GM18526 (cell line): ENCODE measurements around the gene CELF4.

ENCODE experiments used
- POLR2A ChIP-seq: IDR thresholded peaks from 3 replicates; pipeline ENCODE4 v1.6.1; 2011; ENCODE audit not compliant: insufficient read length; ENCODE audit errors: extremely low read depth

Gene CELF4

DNA sequence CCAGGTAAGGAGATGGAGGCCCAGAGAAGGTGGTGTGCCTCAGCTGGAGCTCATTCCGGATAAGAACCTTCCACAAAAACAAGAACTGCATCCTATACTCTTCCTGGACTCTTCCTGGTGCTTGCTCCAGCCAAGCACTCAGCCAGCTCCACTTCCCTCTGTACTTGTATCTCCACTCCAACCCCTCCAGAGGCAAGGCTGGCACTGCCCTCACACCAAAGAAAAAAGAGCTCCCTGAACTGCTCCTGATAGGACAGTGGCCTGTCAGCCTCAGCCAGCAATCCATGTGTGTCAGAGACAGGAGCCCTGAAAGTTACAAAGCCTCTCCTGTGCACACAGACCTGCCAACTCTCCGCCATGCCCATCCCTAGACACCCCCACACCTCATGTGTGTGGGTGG is 248.1 kb downstream of the CELF4 start:
- TF ChIP-seq POLR2A: no peak

DNA sequence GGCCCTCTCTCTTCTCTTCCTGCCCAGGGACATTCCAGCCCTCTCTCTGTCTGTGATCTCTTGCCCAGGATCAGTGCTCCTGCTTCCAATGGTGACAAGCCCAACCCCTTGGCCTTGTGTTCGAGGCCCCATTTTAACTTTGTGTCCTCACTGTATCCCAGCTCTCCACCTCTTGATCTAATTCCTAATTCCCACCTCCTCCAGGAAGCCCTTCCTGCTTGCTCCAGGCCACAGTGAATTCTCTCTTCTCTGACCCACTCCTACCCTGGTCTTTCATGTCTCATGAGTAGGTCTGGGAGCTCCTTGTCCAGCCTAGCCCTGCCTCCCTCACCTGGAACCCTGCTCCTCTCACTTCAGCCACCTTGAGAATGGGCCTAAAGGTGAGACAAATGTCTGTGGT is 249.1 kb downstream of the CELF4 start:
- no peak for TF ChIP-seq POLR2A

DNA sequence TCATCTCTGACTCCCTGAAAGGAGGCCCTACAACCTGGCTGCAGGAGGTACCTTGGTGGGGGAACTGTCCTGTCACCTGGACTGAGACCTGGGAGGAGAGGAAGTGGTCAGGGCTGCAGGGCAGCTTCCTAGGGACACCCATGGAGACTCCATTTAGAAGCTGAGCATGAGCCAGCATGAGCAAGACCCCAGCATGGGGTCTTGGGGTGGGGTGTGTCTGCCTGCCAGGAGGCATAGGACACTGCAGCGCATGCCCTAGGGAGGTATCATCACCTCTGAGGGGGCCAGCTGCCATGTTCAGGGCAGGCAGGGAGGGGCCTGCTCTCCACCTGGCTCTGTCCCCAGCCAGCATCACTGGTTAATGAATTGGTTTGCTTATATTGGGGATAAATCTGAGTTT is 249.7 kb downstream of the CELF4 start:
- TF ChIP-seq POLR2A: no peak

DNA sequence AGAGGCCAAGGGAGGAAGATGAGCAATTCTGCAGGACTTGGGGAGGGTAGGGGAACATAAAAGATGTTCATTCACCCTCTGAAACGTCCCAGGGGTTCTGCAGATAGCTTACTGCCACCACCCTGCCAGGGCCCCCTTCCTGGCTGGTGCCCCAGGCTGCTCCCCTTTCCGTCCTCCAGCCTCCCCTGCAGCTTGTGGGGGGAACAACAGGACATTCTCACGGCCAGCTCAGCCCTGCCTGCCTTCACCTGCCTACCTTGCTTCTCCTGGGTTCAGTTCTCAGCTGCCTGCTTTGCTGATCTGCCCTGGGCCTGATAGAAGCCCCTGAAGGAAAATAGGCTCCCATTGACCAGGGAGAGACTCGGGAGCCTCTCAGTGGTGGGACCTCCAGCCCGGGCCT is 251.1 kb downstream of the CELF4 start:
- TF ChIP-seq POLR2A: no peak

DNA sequence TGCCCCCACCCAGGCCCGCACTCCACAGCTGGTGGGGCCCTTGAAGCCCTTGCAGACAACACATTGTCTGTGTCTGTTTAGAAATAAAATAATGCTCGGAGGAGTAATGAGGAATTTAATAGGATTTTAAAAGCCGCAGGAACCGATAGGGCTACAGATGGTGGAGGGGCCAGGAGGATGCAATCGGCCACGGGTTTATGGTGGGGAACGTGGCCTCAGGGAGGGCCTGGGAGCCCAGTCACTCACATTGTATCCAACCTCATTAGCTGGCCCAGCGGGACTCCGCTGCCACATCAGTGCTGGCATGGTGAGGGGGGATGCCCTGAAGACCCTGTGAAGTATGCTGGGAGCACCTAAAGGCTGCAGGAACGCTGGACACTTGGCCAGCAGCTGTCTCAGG is 252.0 kb downstream of the CELF4 start:
- no peak for TF ChIP-seq POLR2A

DNA sequence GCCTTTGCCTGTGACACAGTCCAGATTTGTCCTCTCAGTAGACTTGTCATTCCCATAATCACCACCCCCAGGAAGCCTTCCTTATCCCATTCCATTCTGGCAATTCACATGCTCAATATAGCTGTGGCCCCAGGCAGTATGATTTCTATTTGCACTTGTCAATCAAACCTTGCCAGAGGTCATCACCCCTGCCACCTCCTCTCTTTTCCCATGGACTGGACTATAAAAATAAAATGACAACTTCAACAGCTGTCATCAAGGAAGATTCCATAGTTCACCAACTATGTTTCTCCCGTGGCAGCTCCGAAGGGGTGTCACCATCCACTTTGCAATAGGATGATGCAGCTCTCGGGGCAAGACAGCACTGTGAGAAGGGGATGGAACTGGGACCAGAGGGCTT is 255.7 kb downstream of the CELF4 start:
- TF ChIP-seq POLR2A: no peak

DNA sequence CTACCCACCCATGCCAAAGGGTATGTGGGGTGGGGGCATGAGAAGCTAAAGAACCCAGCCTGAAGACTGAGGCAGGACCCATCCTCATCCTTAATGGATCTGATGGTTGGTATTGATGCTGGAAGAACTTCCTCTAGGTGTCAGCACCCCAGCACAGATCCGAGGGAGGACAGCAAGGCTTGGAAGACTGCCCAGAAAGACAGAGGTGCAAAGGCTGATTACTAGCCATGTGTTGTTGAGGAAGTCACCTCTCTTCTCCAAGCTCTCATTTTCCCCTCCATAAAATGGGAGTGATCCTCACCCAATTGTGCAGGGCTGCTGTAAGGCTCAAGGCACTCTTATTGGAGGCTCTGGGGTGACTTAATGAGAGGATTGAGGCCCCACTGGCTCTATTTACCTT is 256.5 kb downstream of the CELF4 start:
- TF ChIP-seq POLR2A: no peak

DNA sequence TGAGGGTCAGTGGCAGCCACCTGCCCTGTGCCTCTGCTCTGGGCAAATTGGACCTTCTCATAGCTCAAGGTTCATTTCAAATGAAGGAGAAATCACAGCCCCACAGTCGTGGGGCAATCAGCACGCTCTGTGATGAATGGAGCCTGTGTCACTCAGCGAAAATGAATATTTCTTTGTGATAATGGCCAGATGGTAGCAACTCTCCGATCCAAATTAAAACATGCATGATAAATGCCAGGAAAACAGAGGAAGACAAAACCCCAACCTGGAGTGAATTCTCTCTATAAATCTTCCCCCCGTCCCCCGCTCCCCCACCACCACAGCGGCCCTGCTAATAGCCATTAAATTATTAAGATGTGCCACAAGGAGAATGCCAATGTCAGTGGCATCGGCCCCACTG is 258.4 kb downstream of the CELF4 start:
- no peak for TF ChIP-seq POLR2A

DNA sequence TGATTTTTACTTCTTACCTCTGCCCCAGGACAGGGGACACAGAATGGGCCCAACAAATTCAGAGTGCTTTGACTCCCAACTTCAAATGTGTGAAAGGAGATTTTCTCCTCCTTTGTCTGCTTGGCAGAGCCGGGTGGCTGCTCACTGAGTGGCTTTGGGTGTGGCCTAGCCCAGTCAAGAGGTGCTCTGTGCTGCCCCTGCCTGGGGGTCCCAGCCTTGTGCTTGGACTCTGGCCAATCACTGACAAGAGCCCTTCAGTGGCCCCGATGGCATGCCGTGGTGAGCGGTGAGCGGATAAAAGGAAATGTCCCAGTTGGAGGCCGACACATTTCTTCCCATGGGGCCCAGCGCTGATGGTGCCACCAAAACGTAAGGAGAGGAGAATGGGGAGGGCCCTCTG is 259.2 kb downstream of the CELF4 start:
- no peak for TF ChIP-seq POLR2A

DNA sequence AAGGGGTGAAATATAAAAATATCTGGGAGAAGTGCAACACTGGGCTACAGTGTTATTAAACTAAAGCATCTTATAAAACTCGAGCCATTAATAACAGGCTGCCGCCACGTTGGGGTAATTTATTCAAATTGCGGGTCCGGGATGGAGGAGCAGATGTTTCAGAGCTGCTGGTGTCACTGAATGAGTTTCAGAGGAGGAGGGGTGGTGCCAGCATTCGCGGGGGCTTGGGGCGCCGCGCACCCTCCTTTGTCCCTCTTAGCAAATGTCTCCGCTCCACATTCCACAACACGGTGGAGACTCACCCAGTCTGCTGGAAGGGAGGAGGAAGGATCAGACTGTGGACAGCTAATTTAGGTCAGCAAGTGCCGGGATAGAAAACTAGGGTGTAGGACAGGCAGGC is 260.5 kb downstream of the CELF4 start:
- no peak for TF ChIP-seq POLR2A

DNA sequence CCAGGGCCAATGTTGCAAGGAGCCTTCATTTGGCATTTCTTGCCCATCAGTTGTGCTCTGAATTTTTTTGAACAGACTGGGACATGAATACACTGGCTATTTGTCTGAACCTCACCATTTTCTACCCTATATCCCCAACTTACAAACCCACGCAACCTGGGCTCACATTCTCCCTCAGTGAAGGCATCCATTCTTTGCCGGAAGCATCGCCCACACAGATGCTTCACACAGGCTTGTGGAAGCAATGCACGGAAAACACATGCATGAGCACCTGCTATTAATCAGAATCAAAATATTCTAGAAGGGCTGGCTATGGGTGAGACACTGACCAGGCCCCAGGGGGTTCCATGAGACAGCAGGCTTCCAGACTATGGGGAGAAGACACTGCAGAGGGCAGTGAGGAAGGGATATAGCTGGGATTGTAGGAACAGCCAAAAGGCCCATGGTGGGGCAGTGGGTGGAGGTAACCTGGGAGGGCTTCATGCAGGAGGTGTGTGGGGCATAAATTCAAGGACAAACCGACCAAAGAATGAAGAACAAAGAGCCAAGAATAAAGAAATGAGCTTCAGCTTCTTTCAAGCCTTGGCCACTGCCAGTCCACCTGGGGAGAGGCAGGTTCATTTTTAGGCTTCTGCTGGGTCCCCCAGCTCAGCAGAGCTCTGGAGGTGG is 261.5 kb downstream of the CELF4 start:
- TF ChIP-seq POLR2A: no peak

DNA sequence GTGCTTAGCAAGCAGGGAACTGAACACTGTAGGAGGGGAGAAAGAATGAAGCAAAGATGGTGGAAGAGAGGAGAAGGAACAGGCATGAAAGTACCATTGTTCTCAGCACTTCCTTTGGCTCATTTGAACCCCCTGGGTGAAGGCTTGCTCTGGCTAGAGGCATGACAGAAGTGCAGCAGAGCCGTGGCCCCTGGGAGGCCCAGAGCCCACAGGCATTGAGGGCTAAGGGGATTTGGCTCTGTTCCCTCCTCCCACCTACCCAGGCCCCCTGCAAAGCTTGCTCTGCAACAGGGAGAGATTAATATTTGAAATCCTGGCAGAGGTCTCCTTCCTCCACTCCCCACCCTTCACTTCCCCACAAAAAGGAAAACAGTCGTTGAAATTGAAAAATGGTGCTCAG is 262.6 kb downstream of the CELF4 start:
- no peak for TF ChIP-seq POLR2A

DNA sequence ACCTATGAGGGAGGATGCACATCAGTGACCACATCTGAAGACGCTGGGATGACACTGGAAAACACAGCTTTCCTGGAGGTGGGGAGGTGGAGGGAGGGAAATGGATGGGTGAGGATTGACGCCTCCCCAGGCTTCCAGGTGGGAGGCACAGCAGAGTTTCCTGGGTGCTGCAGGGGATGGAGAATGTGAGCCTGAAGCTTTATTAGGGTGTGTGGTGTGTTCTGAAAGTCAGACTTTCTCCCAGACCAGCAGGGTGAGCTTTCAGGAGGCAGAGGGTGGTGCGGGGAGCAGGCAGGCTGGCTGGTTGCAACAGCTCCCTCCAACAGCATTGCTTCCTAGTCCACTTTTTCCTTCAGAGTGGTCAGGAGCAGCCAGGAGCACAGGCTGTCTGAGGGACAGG is 263.1 kb downstream of the CELF4 start:
- no peak for TF ChIP-seq POLR2A

DNA sequence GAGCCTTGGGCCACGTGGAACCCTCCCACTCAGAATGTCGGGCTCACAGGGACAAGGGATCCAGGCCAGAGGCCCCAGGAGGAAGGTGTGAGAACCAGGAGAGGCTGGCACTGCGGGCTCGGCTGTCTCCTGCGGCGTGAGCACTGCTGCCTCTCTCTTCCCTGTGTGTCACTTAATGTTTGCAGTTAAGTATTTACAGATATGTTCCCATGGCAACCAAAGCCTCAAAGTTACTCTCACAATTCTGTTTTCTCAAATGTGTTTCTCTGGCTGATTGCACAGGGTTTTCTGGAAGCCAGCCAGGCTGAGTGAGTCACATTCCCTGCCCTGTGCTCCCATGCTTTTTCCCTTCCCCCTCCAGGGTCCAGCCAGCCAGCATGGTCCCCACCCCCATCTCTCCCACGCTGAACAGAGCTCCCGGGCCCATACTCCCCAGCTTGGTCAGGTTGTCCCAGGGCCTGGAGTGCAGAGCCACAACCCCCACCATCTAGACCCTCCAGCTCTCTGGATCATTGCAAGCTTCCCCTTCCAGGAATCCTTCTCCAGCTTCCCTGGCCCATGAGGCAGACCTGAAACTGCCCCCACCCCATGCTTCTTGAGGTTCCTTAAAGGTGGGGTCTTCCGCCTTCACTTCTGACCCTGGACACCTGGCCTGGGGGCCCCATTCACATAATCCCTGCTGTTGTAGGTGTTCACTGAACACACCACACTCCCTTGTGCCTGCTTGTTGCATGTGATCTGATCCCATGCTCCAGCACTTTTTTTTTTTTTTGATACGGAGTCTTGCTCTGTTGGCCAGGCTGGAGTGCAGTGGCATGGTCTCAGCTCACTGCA is 265.9 kb downstream of the CELF4 start:
- TF ChIP-seq POLR2A: no peak

DNA sequence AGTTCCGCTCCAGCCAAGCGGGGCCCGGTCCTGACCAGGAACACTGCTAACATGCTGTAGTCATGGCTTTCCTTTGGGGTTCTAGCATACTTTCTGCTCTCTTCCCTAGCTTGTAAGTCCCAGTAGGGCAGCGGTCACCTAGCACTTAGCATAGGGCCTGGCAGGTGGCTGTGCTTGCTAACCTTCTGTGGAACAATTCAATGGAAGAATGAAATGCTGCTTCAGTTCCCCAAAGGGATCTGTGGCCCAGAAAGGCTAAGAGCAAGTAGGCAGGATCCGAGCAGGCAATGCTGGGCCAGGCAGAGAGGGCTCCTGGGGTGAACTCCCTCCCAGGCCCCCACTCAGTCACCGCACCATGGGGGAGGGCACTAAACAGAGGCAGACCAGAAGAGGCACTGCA is 266.8 kb downstream of the CELF4 start:
- TF ChIP-seq POLR2A: no peak

DNA sequence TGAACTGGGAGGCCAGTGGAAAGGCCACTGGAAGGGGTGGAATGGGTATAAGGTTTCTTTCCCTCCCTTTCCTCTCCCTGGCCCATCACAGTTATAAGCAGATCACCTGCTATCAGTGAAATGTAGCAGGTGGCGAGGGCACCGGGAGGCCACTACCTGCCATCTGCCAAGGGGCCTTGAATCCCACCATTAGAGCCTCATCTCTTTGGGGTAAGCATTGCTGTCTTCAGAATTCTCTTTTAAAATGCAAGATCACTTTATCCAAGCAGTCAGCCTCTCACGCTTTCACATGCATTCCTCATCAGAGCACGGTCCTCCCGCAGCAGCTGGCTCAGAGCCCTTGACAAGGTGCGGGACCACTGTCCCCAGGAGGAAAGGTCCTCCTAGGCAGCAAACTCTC is 268.5 kb downstream of the CELF4 start:
- TF ChIP-seq POLR2A: no peak

DNA sequence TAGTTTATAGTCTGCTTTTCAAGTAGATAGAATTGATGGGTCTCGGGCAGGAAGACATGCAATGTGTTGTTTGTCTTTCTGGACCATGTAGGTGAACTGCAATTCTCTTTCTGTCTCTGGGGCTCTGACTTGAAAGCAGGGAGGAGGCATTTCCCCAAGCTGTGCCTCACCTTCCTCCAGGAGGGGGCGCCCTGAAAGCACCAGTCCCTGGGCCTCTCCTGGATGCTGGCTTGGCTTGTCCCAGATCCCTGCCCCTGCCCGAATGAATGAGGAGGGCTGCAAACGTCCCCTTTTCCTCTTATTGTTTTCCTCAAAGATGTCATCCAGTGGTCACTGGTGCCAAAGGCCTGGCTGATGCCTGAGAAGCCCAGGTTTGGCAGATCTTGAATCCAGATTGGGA is 270.6 kb downstream of the CELF4 start:
- TF ChIP-seq POLR2A: no peak
